H1 (cell line): ENCODE data around the gene CENPVL1. TPM values are rescaled to one million over a fixed set of nuclear protein-coding genes. Genes with fewer than 3 reads are reported as not detected.

Source experiments
- CTCF ChIA-PET: fragments of 300-600 bp; sonication (Branson Sonifier 250); formaldehyde crosslinking; loops from one replicate; lab custom pipeline; 2021; ENCODE audit not compliant: partially characterized antibody; lab: Charles Lee
- POLR2A ChIA-PET: fragments of 300-600 bp; sonication (Branson Sonifier 250); formaldehyde crosslinking; loops from one replicate; lab custom pipeline; 2021; ENCODE audit warnings: inconsistent platforms; ENCODE audit not compliant: partially characterized antibody; lab: Charles Lee
- DNase-seq, 2 experiments: peaks; one replicate each; pipeline versions ENCODE4 v3.0.0 to v3.0.0-alpha.2; 2010 to 2022; ENCODE audit warnings: low spot score in 2 of 2, low read depth in 1 of 2, mixed read lengths in 1 of 2
- FAIRE-seq: peaks from 2 replicates; lab custom pipeline; 2011; peaks lifted over from hg19 to GRCh38; lab: Jason Lieb, UNC
- H2AFZ ChIP-seq: 2 replicates; pipeline ENCODE4 v1.8.1; 2012; ENCODE audit warnings: low read length, inconsistent platforms
- H2AK5ac ChIP-seq: 2 replicates; pipeline ENCODE4 v1.6.1; 2013; ENCODE audit warnings: low read depth, low read length
- H2BK120ac ChIP-seq: replicated peaks from 2 replicates; pipeline ENCODE3; 2013; ENCODE audit warnings: low read depth, low read length, inconsistent platforms
- H2BK12ac ChIP-seq: 2 replicates; pipeline ENCODE4 v1.6.1; 2013; ENCODE audit warnings: low read depth, low read length
- H2BK15ac ChIP-seq: 2 replicates; pipeline ENCODE4 v1.6.1; 2013; ENCODE audit warnings: low read length
- H2BK20ac ChIP-seq: 2 replicates; pipeline ENCODE4 v1.6.1; 2013; ENCODE audit warnings: low read length
- H2BK5ac ChIP-seq: 2 replicates; pipeline ENCODE4 v1.6.1; 2013; ENCODE audit warnings: low read depth, low read length
- H3K14ac ChIP-seq: 2 replicates; pipeline ENCODE4 v1.6.1; 2013; ENCODE audit warnings: inconsistent platforms; ENCODE audit not compliant: insufficient read length
- H3K18ac ChIP-seq: 2 replicates; pipeline ENCODE4 v1.6.1; 2013; ENCODE audit warnings: low read length; ENCODE audit errors: extremely low read depth
- H3K23ac ChIP-seq: 2 replicates; pipeline ENCODE4 v1.6.1; 2013; ENCODE audit warnings: inconsistent platforms; ENCODE audit not compliant: insufficient read length
- H3K23me2 ChIP-seq: 2 replicates; pipeline ENCODE4 v1.6.1; 2013; ENCODE audit warnings: low read depth, low read length
- H3K27ac ChIP-seq: 2 replicates; pipeline ENCODE4 v1.6.1; 2011; ENCODE audit warnings: low read depth, low read length, inconsistent platforms
- H3K27me3 ChIP-seq, 4 experiments: replicated peaks in 1 of 4; 1 replicate in 1 of 4; 2 replicates in 3 of 4; pipeline versions ENCODE4 v1.6.1 to v1.8.1; 2011 to 2013; ENCODE audit warnings: low read length in 3 of 4, mild to moderate bottlenecking in 3 of 4, inconsistent platforms in 2 of 4, mixed read lengths in 2 of 4, moderate library complexity in 1 of 4; ENCODE audit not compliant: control insufficient read depth in 3 of 4, insufficient read depth in 3 of 4; ENCODE audit errors: extremely low read depth in 1 of 4
- H3K36me3 ChIP-seq, 4 experiments: 2 replicates each; pipeline versions ENCODE4 v1.6.1 to v1.8.1; 2011 to 2013; ENCODE audit warnings: mild to moderate bottlenecking in 4 of 4, low read length in 3 of 4, moderate library complexity in 2 of 4, control low read depth in 1 of 4, inconsistent platforms in 1 of 4; ENCODE audit not compliant: insufficient read depth in 4 of 4, control insufficient read depth in 2 of 4
- H3K4ac ChIP-seq: replicated peaks from 2 replicates; pipeline ENCODE3; 2013; ENCODE audit warnings: low read length, low read depth, mixed read lengths, inconsistent platforms; ENCODE audit not compliant: insufficient read length
- H3K4me1 ChIP-seq, 4 experiments: replicated peaks in 1 of 4; 1 replicate in 1 of 4; 2 replicates in 3 of 4; pipeline versions ENCODE4 v1.6.1 to v1.8.1; 2011 to 2013; ENCODE audit warnings: low read length in 3 of 4, inconsistent platforms in 2 of 4, mixed read lengths in 1 of 4; ENCODE audit not compliant: insufficient read depth in 4 of 4, control insufficient read depth in 3 of 4
- H3K4me2 ChIP-seq, 2 experiments: 2 replicates each; pipeline versions ENCODE4 v1.6.1 to v1.8.1; 2011 to 2013; ENCODE audit warnings: low read depth in 2 of 2, low read length in 2 of 2, control low read depth in 1 of 2, inconsistent platforms in 1 of 2, mild to moderate bottlenecking in 1 of 2; ENCODE audit not compliant: insufficient read depth in 1 of 2
- H3K4me3 ChIP-seq, 4 experiments: fragments of 200-600, 300-600 bp in 1 of 4; sonication (generic), shearing (Covaris generic), sonication (Bioruptor Twin) in 1 of 4; 2 replicates each; pipeline versions ENCODE4 v1.5.1 to v1.8.1; 2011 to 2016; ENCODE audit warnings: low read length in 4 of 4, low read depth in 3 of 4, control low read depth in 2 of 4, inconsistent platforms in 2 of 4, mild to moderate bottlenecking in 2 of 4, mixed read lengths in 1 of 4, moderate library complexity in 1 of 4; ENCODE audit not compliant: insufficient read depth in 2 of 4; ENCODE audit errors: extremely low read depth in 1 of 4
- H3K56ac ChIP-seq: replicated peaks from 2 replicates; pipeline ENCODE3; 2013; ENCODE audit warnings: low read depth, mild to moderate bottlenecking, mixed read lengths, low read length, inconsistent platforms; ENCODE audit not compliant: insufficient read length
- H3K79me1 ChIP-seq: 2 replicates; pipeline ENCODE4 v1.6.1; 2013; ENCODE audit warnings: low read depth, low read length, control low read depth
- H3K79me2 ChIP-seq, 2 experiments: 2 replicates each; pipeline versions ENCODE4 v1.6.1 to v1.8.1; 2012 to 2013; ENCODE audit warnings: low read length in 2 of 2, mild to moderate bottlenecking in 2 of 2, inconsistent platforms in 1 of 2; ENCODE audit not compliant: insufficient read depth in 2 of 2, control insufficient read depth in 1 of 2
- H3K9ac ChIP-seq, 4 experiments: replicated peaks in 1 of 4; 1 replicate in 1 of 4; 2 replicates in 3 of 4; pipeline versions ENCODE4 v1.6.1 to v1.8.1; 2011 to 2013; ENCODE audit warnings: low read depth in 3 of 4, low read length in 3 of 4, control low read depth in 2 of 4, mild to moderate bottlenecking in 2 of 4, moderate library complexity in 2 of 4, inconsistent platforms in 1 of 4; ENCODE audit errors: extremely low read depth in 1 of 4
- H3K9me3 ChIP-seq, 2 experiments: 2 replicates each; pipeline versions ENCODE4 v1.6.1 to v1.8.1; 2012 to 2013; ENCODE audit warnings: mild to moderate bottlenecking in 2 of 2, moderate library complexity in 2 of 2, control low read depth in 1 of 2, inconsistent platforms in 1 of 2, low read depth in 1 of 2, low read length in 1 of 2, mixed read lengths in 1 of 2; ENCODE audit not compliant: insufficient read depth in 2 of 2
- H4K20me1 ChIP-seq, 2 experiments: replicated peaks in 1 of 2; 2 replicates each; pipeline versions ENCODE3 to v1.8.1; 2011 to 2013; ENCODE audit warnings: inconsistent platforms in 2 of 2, low read length in 2 of 2, mild to moderate bottlenecking in 1 of 2; ENCODE audit not compliant: insufficient read depth in 2 of 2, control insufficient read depth in 1 of 2
- H4K5ac ChIP-seq: 2 replicates; pipeline ENCODE4 v1.6.1; 2013; ENCODE audit warnings: low read length, low read depth, mixed read lengths, inconsistent platforms; ENCODE audit not compliant: insufficient read length
- H4K8ac ChIP-seq: 2 replicates; pipeline ENCODE4 v1.8.0; 2013; ENCODE audit warnings: mild to moderate bottlenecking, moderate library complexity, low read length, inconsistent platforms; ENCODE audit not compliant: insufficient read depth; ENCODE audit errors: extremely low read depth
- H4K91ac ChIP-seq: replicated peaks from 2 replicates; pipeline ENCODE3; 2013; ENCODE audit warnings: low read length, mixed read lengths, inconsistent platforms; ENCODE audit not compliant: insufficient read length
- BRCA1 ChIP-seq: IDR thresholded peaks from 2 replicates; pipeline ENCODE4 v1.6.1; 2012; ENCODE audit warnings: low read depth, low read length, improper control_type of control experiment
- CBX8 ChIP-seq: fragments of 300-800, 300-1000 bp; sonication (generic); IDR thresholded peaks from 2 replicates; pipeline ENCODE4 v1.7.1; 2016; ENCODE audit warnings: low read depth, low read length, borderline replicate concordance
- CHD2 ChIP-seq: IDR thresholded peaks from 2 replicates; pipeline ENCODE4 v1.6.1; 2012; ENCODE audit warnings: low read length, improper control_type of control experiment
- KDM1A ChIP-seq: fragments of 200-600, 300-600 bp; sonication (generic); IDR thresholded peaks from 2 replicates; pipeline ENCODE4 v1.7.1; 2016; ENCODE audit warnings: mild to moderate bottlenecking, low read length, borderline replicate concordance
- KDM5A ChIP-seq: fragments of 200-600 bp; IDR thresholded peaks from 2 replicates; pipeline ENCODE4 v1.7.1; 2012; ENCODE audit warnings: mild to moderate bottlenecking, low read length, inconsistent platforms, mixed read lengths
- POLR2AphosphoS5 ChIP-seq: IDR thresholded peaks from 2 replicates; pipeline ENCODE4 v1.6.1; 2011; ENCODE audit warnings: low read depth, low read length
- RXRA ChIP-seq: IDR thresholded peaks from 2 replicates; pipeline ENCODE4 v1.6.1; 2011; ENCODE audit warnings: low read depth, mild to moderate bottlenecking, low read length, moderate library complexity; ENCODE audit not compliant: insufficient read depth
- SAP30 ChIP-seq: fragments of 300-600 bp; sonication (generic); IDR thresholded peaks from 2 replicates; pipeline ENCODE4 v1.7.1; 2012; ENCODE audit warnings: low read length, moderate library complexity, mild to moderate bottlenecking, inconsistent platforms; ENCODE audit not compliant: insufficient read depth, insufficient replicate concordance
- TBP ChIP-seq: IDR thresholded peaks from 2 replicates; pipeline ENCODE4 v1.6.1; 2011; ENCODE audit warnings: low read depth, low read length, improper control_type of control experiment
- TCF12 ChIP-seq: IDR thresholded peaks from 2 replicates; pipeline ENCODE4 v1.6.1; 2011; ENCODE audit warnings: low read depth, mild to moderate bottlenecking, low read length
- ZNF274 ChIP-seq: IDR thresholded peaks from 2 replicates; pipeline ENCODE4 v1.7.0; 2012; ENCODE audit warnings: low read length, borderline replicate concordance; ENCODE audit errors: extremely low read depth
- WGBS, 2 experiments: shearing (Covaris generic) in 1 of 2; methylation state at CpG; one replicate each; pipeline versions ENCODE4 v1.1.6 to v1.1.7; 2013 to 2015; ENCODE audit warnings: low lambda C conversion rate in 2 of 2, mixed read lengths in 2 of 2, inconsistent platforms in 1 of 2, low coverage in 1 of 2, missing lambda C conversion rate in 1 of 2; ENCODE audit not compliant: insufficient replicate concordance in 2 of 2, insufficient coverage in 1 of 2, insufficient read length in 1 of 2; ENCODE audit errors: extremely low coverage in 1 of 2, missing lambda C conversion rate in 1 of 2; 5-methylcytosine and 5-hydroxymethylcytosine counted together
- polyA plus RNA-seq, 7 experiments: library from polyadenylated mRNA; depleted of rRNA in 3 of 7; stranded (reverse) in 5 of 7; unstranded in 2 of 7; fragments of >200 nt in 5 of 7; fragments of 200-250 nt in 2 of 7; gene quantifications; 1 replicate in 5 of 7; 2 replicates in 1 of 7; 4 replicates in 1 of 7; pipeline versions ENCODE4 v1.2.1 to v1.2.3, GENCODE V29; 2011 to 2013; ENCODE audit warnings: missing spikeins in 2 of 7, mixed read lengths in 2 of 7
- total RNA-seq: library from RNA; stranded (reverse); fragmentation: NEBNext Ultra II Directional; extraction: Animal tissue kit (Norgen Biotek cat#: 25700); gene quantifications from 2 replicates; pipeline ENCODE4 v1.2.1, GENCODE V29; 2021

The CENPVL1 gene
- total and polyA plus RNA-seq, 2 of the 8 experiments (the other 6 are each of a cell fraction or from before 2014, with no cell fraction given): 3.2 to 8.0 TPM

GRCh38 chrX:51665981-51666380 lies 44.3 kb upstream of the CENPVL1 start:
- no peak overlapping the region for H3K4me2 ChIP-seq
- no peak overlapping the region for H3K27ac ChIP-seq
- H3K9me3 ChIP-seq: no peaks in the 10 kb centered on the region
- H4K20me1 ChIP-seq: no peaks in the 10 kb centered on the region
- no peak overlapping the region for H2AK5ac ChIP-seq
- H3K4ac ChIP-seq: no peak overlapping the region
- H2BK5ac ChIP-seq: no peak overlapping the region
- no peak overlapping the region for H2AFZ ChIP-seq
- H3K36me3 ChIP-seq: no peaks in the 10 kb centered on the region
- WGBS, 2 experiments: 91% methylated on average over 5 of the region's 5 CpGs; no CpG with 5 or more reads in 1 of the 2 experiments
- no peak overlapping the region for H2BK120ac ChIP-seq
- H3K27me3 ChIP-seq: no peaks in the 10 kb centered on the region
- H2BK12ac ChIP-seq: no peak overlapping the region
- no peak for TF ChIP-seq SAP30
- TF ChIP-seq CBX8: no peak
- no peak for TF ChIP-seq RXRA
- no peak for TF ChIP-seq KDM5A
- no peak for TF ChIP-seq TCF12
- no peak for TF ChIP-seq POLR2AphosphoS5
- no peak for TF ChIP-seq ZNF274
- TF ChIP-seq KDM1A: no peak
- no peak for TF ChIP-seq BRCA1
- TF ChIP-seq TBP: no peak
- no peak for TF ChIP-seq CHD2
- no peaks in the 10 kb centered on the region for H3K4me1 ChIP-seq
- no peak for FAIRE-seq
- no peak overlapping the region for H3K14ac ChIP-seq
- H3K23ac ChIP-seq: no peak overlapping the region
- H3K56ac ChIP-seq: no peak overlapping the region
- no peak overlapping the region for H2BK20ac ChIP-seq
- no peak overlapping the region for H3K9ac ChIP-seq
- H3K23me2 ChIP-seq: no peaks in the 10 kb centered on the region
- DNase-seq: no peak
- no peaks in the 10 kb centered on the region for H3K79me2 ChIP-seq
- no peak overlapping the region for H4K8ac ChIP-seq
- H3K79me1 ChIP-seq: no peaks in the 10 kb centered on the region
- H2BK15ac ChIP-seq: no peak overlapping the region
- no peak overlapping the region for H3K18ac ChIP-seq
- no peak overlapping the region for H3K4me3 ChIP-seq
- ChIA-PET CTCF (no interaction called here), POLR2A (no interaction called here)
- H4K91ac ChIP-seq: no peak overlapping the region
- H4K5ac ChIP-seq: no peak overlapping the region
